Ecto neural progenitor cell (in vitro differentiated cells): ENCODE results near the gene ST8SIA5.

Experiments used
- DNase-seq: peaks from one replicate; pipeline ENCODE4 v3.0.0-alpha.2; 2018; ENCODE audit warnings: low spot score

The ST8SIA5 gene

GRCh38 chr18:46668694-46669093, 88.2 kb downstream of the ST8SIA5 start:
- DNase-seq = no peak

- DNase-seq = no peak
These were observed 88.7 kb downstream of the ST8SIA5 start for GRCh38 chr18:46668135-46668534.

DNA sequence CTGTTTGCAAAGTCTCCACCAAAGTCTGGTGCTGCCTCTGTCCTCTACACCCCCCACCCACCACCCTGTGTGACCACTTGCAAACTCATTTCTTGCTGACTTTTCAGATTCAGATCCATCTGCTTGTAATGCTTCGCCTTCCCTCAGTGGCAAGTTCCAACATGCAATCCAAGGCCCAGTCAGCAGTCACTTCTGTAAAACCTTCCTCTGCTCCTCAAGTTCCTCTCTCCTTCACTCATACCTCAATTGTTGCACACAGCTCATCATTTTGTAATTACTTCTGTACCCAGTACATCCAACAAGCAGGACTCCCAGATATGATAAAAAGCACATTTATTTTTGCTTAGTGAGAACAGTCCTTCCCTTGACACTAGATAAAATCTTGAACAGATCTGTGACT, 93.3 kb downstream of the ST8SIA5 start:
- no peak for DNase-seq

GRCh38 chr18:46660957-46661749, 95.7 kb downstream of the ST8SIA5 start:
- DNase-seq = peak; percentile 74

GRCh38 chr18:46659484-46659883, 97.4 kb downstream of the ST8SIA5 start:
- DNase-seq = no peak

DNA sequence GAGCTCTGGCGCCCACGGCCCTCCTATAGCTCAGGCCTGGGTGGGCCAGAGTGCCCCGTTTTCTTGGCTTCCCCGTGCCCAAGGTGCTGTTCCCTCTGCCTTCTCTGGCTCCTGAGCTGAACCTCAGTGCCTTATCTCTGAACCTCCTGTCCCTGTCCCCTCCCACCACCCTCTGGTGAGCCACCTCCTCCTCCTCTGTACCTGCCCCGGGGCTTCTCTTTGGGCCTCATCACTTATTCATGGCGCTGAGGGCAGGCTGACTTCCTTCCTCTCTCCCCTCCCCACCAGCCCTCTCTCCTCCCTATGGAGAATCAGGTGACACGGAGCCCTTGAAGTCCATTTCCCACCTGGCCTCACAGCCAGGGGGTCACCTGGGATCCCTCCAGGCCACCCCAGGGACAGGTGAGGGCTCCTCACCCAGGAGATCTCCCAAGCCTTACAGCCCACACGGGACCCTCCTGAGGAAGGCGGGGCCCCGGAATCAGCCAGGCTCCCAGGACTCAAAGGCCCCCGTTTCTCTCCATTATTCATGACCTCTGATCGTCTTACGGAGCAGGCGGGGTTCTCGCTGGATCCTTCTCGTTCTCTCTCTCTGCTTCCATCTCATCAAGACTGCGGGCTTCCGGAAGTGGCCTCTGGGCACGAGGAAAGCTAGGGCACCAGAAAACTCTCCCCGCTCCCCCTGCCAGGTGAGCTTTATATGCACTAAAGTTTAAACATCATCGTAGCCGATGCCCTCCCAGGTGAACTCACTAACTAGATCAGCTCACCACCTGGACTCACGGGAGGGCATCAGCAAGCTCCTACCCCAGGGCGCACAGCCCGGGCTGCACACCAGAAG, 99.5 kb downstream of the ST8SIA5 start, which contains the start of gene LOXHD1:
LOXHD1 (minus strand) TSS at position 106 of the 841 bp plus-strand sequence. CDS start 187 bp downstream, outside the sequence.
- DNase-seq = no peak

DNA sequence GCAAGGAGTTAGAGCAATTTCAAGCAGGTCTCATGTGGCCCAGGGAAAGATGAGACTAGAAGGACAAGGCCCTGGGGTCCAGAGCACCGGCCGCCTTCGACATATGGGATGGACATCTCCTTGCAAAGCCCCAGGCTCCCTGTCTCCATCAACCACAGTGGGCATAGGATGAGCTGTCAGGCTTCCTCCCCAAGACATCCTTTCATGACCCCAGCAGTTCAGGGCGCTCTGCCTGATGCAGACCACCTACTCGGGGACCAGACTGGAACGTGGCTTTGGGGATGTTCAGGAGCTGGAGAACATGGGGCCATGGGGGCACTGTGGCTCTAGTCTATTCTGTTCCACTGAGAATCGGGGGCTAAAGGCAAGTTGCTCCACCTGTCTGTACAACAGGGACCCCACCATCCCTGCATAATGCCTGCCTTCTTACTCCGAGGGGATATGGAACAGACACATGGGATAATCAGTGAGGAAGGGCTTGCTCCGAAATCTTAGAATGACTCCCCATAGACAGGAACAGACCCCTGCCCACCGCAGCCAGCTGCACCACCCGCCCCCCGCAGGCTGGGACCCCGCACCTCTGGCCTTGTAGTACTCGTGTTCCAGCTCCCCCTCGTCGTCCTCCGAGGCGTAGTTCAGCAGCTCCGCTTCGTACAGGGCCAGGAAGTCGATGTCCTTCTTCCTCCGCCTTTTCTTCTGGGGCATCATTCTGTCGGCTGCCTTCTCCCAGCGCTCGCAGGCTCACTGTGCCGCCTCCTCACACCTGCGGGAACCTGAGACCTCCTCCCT, 100.3 kb downstream of the ST8SIA5 start:
- DNase-seq = no peak

- DNase-seq = no peak
These were observed 104.5 kb downstream of the ST8SIA5 start for GRCh38 chr18:46652372-46652771.

- DNase-seq = no peak
These were observed 106.2 kb downstream of the ST8SIA5 start for GRCh38 chr18:46650681-46651080.

DNA sequence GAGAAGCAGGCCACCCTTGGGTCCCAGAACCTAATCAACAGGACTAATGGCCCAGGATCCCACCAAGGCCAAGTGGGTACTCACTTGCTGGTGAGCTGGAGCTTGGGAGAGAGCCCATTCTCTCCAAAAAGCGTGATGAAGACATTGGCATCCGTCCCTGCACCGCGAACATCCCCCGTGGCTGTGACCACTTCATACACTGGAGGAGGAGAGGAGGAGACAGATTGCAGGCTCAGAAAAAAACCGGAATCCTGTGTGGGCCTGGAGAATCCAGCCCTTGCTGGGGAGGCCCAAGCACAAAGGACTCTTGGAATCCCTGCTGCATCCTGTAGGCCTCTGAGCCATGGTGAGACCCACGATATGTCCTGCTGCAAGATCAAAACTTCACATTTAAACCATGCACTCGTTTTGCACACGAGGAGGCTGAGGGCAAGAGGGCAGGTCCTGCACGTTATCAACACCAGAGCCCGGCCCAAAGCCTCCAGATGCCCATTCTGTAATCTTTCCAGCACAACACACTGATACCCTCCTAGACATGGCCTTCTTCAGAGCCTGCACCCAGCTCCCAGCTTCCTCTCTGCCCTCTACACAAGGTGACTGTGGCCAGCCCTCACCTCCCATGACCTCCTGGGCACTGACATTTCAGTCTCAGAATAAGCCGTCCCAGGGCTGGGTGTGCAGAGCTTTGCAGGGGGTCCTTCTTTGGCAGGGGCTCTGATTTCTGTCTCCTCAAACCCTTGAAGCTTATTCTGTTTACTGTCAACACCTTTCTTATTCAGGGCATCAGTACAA, 107.6 kb downstream of the ST8SIA5 start:
- no peak for DNase-seq

- DNase-seq = no peak
These were observed 110.4 kb downstream of the ST8SIA5 start for GRCh38 chr18:46646468-46646867.

- DNase-seq = no peak
These were observed 114.3 kb downstream of the ST8SIA5 start for GRCh38 chr18:46642561-46642960.

- DNase-seq = no peak
These were observed 114.9 kb downstream of the ST8SIA5 start for GRCh38 chr18:46641917-46642316.

- no peak for DNase-seq
These were observed 117.5 kb downstream of the ST8SIA5 start for GRCh38 chr18:46639386-46639785.

GRCh38 chr18:46636040-46636630, 120.7 kb downstream of the ST8SIA5 start:
- DNase-seq = peak; percentile 10

DNA sequence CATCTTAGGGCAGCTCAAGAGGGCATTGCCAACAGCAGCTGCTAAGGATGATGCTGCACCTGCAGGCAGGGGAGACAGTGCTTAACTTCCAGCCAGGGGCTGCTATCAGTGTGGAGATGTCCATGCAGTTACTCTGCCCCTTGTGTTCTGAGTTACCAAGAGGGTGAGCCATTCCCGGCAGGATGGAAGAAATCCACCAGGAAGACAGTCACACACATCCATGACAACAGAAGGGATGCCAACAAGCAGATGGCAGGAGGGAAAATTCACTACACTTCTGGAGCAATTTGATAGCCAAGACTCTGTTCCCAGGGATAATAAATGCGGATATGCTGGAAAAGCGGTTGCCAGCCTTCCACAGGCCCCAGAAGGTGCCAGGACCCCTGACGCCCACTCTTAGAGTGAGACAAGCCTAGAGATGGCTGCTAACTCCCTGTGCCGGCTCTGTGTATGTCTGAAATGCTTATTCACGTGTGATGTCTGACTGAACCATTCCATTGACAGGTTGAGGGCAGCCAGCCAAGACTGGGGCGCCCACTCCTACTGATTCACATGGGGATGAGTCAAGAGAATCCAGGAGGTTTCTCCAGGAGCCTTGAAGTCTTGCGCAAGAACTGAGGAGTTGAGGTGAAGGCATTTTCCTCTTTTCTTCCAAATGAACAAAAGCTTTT, 124.3 kb downstream of the ST8SIA5 start:
- peak; percentile 24 for DNase-seq

DNA sequence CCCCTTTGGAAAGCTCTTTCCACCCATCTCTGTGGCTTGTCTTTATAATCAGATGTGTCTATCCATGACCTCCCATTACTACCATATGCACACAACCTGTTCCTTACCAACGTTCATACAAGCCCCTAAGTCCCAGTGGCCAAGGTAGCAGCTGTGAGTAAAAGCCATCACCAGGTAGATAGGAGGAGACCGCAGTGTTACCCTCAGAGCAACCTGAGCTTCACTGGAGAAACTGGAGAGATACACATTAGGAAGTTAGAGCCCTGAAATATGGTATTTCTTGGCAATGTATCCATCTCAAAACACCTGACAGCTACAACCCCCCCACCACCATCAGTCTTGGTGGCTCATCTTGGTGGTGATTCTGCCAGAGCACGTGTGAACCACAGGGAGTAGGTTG, 125.9 kb downstream of the ST8SIA5 start:
- DNase-seq = no peak

DNA sequence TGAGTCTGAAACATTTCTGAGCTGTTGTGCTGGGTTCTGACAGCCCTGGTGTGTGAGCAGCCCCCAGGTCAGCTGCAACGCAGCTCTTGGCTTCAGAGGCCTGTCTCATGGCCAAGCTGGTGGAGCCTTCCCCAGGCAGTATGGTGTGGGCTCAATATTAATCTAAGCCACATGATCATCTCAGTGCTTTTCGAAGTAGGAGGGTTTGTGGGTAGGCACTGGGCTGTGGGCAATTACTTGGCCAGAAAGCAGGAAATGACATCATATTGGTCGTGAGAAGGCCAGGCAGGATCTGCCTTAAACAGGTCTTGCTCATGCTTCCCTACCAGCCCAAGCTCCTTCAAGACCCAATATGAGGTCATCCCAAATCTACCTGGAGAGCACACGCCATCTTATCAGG, 126.7 kb downstream of the ST8SIA5 start:
- DNase-seq = no peak

GRCh38 chr18:46629361-46629760, 127.5 kb downstream of the ST8SIA5 start:
- no peak for DNase-seq

DNA sequence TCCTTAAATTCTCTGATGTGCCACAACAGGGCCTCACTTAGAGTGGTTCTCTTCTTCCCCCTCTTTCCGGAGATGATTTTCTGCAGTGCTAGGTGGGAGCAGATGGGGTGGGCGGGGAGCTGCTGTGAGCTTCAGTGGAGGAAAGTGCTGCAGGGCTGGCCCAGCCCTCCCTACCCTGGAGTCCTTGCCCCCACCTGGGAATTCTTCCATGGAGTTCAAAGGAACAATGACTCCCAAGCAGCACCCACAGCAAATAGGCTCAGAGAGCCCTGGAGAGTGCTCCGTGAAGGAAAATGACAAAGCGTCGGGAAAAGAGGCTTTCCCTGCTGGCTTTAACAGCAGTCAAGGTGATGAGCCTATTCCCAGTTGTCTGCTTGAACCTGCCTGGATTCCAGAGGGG, 128.6 kb downstream of the ST8SIA5 start:
- no peak for DNase-seq

- no peak for DNase-seq
These were observed 129.7 kb downstream of the ST8SIA5 start for GRCh38 chr18:46627136-46627535.
